Astrocyte (in vitro differentiated cells and primary cell): ENCODE measurements around the gene OTOGL.

ENCODE experiments used
- EZH2 ChIP-seq: IDR thresholded peaks from 2 replicates; pipeline ENCODE4 v1.6.1; 2012; ENCODE audit warnings: mild to moderate bottlenecking, low read length, inconsistent platforms; ENCODE audit not compliant: insufficient read depth
- TF ChIP-seq, protein P1 (sequence below): IDR thresholded peaks from 2 replicates; pipeline ENCODE4 v1.5.1; 2011; ENCODE audit warnings: low read depth, mild to moderate bottlenecking, inconsistent platforms, low read length, moderate library complexity; ENCODE audit not compliant: insufficient read depth

DNA sequence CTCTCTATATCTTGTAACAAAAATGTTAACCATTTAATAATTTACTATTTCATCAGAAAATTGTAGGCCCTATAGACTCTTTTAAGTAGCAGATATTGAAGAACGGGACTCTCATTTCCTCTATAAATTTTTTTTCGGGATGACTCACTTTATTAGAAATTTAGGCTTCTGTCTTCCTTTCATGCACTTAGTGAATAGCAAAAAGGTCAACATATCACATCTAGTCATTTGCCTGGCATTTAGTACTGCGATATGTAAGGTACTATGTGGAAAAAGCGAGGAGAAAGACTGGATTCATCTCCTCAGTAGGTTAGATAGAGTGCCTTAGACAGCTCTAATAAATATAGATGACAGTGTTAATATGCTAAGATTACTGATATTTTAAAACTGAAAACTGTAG is 178.4 kb downstream of the OTOGL start:
- TF ChIP-seq, protein P1, sequence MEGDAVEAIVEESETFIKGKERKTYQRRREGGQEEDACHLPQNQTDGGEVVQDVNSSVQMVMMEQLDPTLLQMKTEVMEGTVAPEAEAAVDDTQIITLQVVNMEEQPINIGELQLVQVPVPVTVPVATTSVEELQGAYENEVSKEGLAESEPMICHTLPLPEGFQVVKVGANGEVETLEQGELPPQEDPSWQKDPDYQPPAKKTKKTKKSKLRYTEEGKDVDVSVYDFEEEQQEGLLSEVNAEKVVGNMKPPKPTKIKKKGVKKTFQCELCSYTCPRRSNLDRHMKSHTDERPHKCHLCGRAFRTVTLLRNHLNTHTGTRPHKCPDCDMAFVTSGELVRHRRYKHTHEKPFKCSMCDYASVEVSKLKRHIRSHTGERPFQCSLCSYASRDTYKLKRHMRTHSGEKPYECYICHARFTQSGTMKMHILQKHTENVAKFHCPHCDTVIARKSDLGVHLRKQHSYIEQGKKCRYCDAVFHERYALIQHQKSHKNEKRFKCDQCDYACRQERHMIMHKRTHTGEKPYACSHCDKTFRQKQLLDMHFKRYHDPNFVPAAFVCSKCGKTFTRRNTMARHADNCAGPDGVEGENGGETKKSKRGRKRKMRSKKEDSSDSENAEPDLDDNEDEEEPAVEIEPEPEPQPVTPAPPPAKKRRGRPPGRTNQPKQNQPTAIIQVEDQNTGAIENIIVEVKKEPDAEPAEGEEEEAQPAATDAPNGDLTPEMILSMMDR, result no peak
- TF ChIP-seq EZH2, result no peak
